GM21737 (cell line): ENCODE data around the gene NPHP1.
"Not testable (repeated sequence)": the region's sequence is repeated elsewhere in the genome, so short reads cannot be mapped to it uniquely, and the experiment has no call there.

Experiments used
- ATAC-seq: cut with Tn5 transposase; IDR thresholded peaks from one replicate; pipeline ENCODE4 v1.9.1; 2021; ENCODE audit warnings: mild to moderate bottlenecking, moderate library complexity; ENCODE audit not compliant: unreplicated experiment

Gene NPHP1

GRCh38 chr2:110131166-110131565 is 73.6 kb downstream of the NPHP1 start:
- ATAC-seq = no peak

GRCh38 chr2:110130757-110131156 is 74.1 kb downstream of the NPHP1 start:
- ATAC-seq = no peak

GRCh38 chr2:110126906-110127305 is 77.9 kb downstream of the NPHP1 start:
- ATAC-seq = no peak

GRCh38 chr2:110126086-110126773 is 78.6 kb downstream of the NPHP1 start:
- no peak for ATAC-seq

- ATAC-seq = no peak
Observed at GRCh38 chr2:110124939-110125691, 79.7 kb downstream of the NPHP1 start.

GRCh38 chr2:110124038-110124825 is 80.6 kb downstream of the NPHP1 start:
- ATAC-seq = no peak

GRCh38 chr2:110121592-110121991 is 83.2 kb downstream of the NPHP1 start:
- ATAC-seq = no peak

- no peak for ATAC-seq
Observed at GRCh38 chr2:110121052-110121334, 83.8 kb downstream of the NPHP1 start.

- ATAC-seq = no peak
Observed at GRCh38 chr2:110120171-110121051, 84.4 kb downstream of the NPHP1 start.

- no peak for ATAC-seq
Observed at GRCh38 chr2:110116033-110116710, 88.6 kb downstream of the NPHP1 start.

GRCh38 chr2:110115291-110116032 is 89.4 kb downstream of the NPHP1 start, which contains the start of gene MALL:
Gene MALL, minus strand, starts transcription at chr2:110115822. Its CDS starts 30 bp downstream, at chr2:110115792.
- ATAC-seq = no peak

- ATAC-seq = no peak
Observed at GRCh38 chr2:110114831-110115255, 90.0 kb downstream of the NPHP1 start.

- no peak for ATAC-seq
Observed at GRCh38 chr2:110113961-110114591, 90.7 kb downstream of the NPHP1 start.

GRCh38 chr2:110108291-110108690 is 96.5 kb downstream of the NPHP1 start:
- not testable (repeated sequence) for ATAC-seq

- no peak for ATAC-seq
Observed at GRCh38 chr2:110107092-110108079, 97.4 kb downstream of the NPHP1 start.

GRCh38 chr2:110106642-110107041 is 98.2 kb downstream of the NPHP1 start:
- no peak for ATAC-seq

GRCh38 chr2:110105608-110106467 is 99.0 kb downstream of the NPHP1 start:
- ATAC-seq = no peak
